Chondrocyte (in vitro differentiated cells): Measurements from ENCODE around the gene STEEP1. TPM values are rescaled to one million over a fixed set of nuclear protein-coding genes. Genes with fewer than 3 reads are reported as not detected.

Experiments
- DNase-seq: peaks from one replicate; pipeline ENCODE4 v3.0.0; 2021; ENCODE audit warnings: mixed read lengths, low spot score
- H3K27ac Mint-ChIP-seq: one replicate; pipeline ENCODE4 v1.8.0; 2021; ENCODE audit warnings: mild to moderate bottlenecking, moderate library complexity, mixed read lengths; ENCODE audit not compliant: unreplicated experiment
- H3K27me3 Mint-ChIP-seq: 2 replicates; pipeline ENCODE4 v1.8.0; 2021; ENCODE audit warnings: low read depth, mixed read lengths
- H3K36me3 Mint-ChIP-seq: 2 replicates; pipeline ENCODE4 v1.8.0; 2021; ENCODE audit warnings: low read depth, mixed read lengths
- H3K4me1 Mint-ChIP-seq: 2 replicates; pipeline ENCODE4 v1.8.0; 2021; ENCODE audit warnings: low read depth, mild to moderate bottlenecking, mixed read lengths
- H3K4me3 Mint-ChIP-seq: one replicate; pipeline ENCODE4 v1.8.0; 2021; ENCODE audit warnings: mild to moderate bottlenecking, moderate library complexity, mixed read lengths; ENCODE audit not compliant: unreplicated experiment
- H3K9me3 Mint-ChIP-seq: 2 replicates; pipeline ENCODE4 v1.8.0; 2021; ENCODE audit warnings: low read depth, mixed read lengths
- CTCF ChIP-seq: fragments of 200-600 bp; sonication (generic); IDR thresholded peaks from 2 replicates; pipeline ENCODE4 v1.5.0; 2021; ENCODE audit warnings: antibody characterized with exemption, mild to moderate bottlenecking, moderate library complexity
- total RNA-seq: library from RNA; stranded (reverse); gene quantifications from 3 replicates; pipeline ENCODE4 v1.2.1, GENCODE V29; 2021

STEEP1 gene
- total RNA-seq, 1 donor from 2014 or later, result 19.2 TPM

- DNase-seq, result no peak
- Mint-ChIP-seq H3K4me1 (no peaks in the 10 kb centered on the region), H3K4me3 (no peak overlapping the region), H3K27ac (no peak overlapping the region), H3K9me3 (no peaks in the 10 kb centered on the region), H3K27me3 (no peaks in the 10 kb centered on the region), H3K36me3 (no peaks in the 10 kb centered on the region)
- TF ChIP-seq CTCF, result no peak
Observed at GRCh38 chrX:119523664-119524184, 41.5 kb downstream of the STEEP1 start.

GRCh38 chrX:119521246-119521645, 44.0 kb downstream of the STEEP1 start:
- no peak for TF ChIP-seq CTCF
- H3K27ac Mint-ChIP-seq, result no peak overlapping the region
- H3K4me1 Mint-ChIP-seq, result peaks cover 3% of the 10 kb centered on the region
- H3K4me3 Mint-ChIP-seq, result no peak overlapping the region
- no peaks in the 10 kb centered on the region for H3K9me3 Mint-ChIP-seq
- no peaks in the 10 kb centered on the region for H3K36me3 Mint-ChIP-seq
- no peak for DNase-seq
- no peaks in the 10 kb centered on the region for H3K27me3 Mint-ChIP-seq

GRCh38 chrX:119518371-119518770, 46.8 kb downstream of the STEEP1 start:
- Mint-ChIP-seq H3K27me3 (no peaks in the 10 kb centered on the region), H3K27ac (no peak overlapping the region), H3K4me1 (peaks cover 3% of the 10 kb centered on the region), H3K9me3 (no peaks in the 10 kb centered on the region), H3K4me3 (no peak overlapping the region), H3K36me3 (no peaks in the 10 kb centered on the region)
- no peak for TF ChIP-seq CTCF
- no peak for DNase-seq

- Mint-ChIP-seq H3K27me3 (no peaks in the 10 kb centered on the region), H3K9me3 (no peaks in the 10 kb centered on the region), H3K4me1 (peaks cover 7% of the 10 kb centered on the region), H3K27ac (no peak overlapping the region), H3K36me3 (no peaks in the 10 kb centered on the region), H3K4me3 (no peak overlapping the region)
- no peak for DNase-seq
- TF ChIP-seq CTCF, result peak; percentile 81
Observed at GRCh38 chrX:119516157-119516702, 49.0 kb downstream of the STEEP1 start.

GRCh38 chrX:119512146-119512800, 52.9 kb downstream of the STEEP1 start:
- H3K4me3 Mint-ChIP-seq, result no peak overlapping the region
- TF ChIP-seq CTCF, result peak; percentile 81
- no peak overlapping the region for H3K27ac Mint-ChIP-seq
- H3K27me3 Mint-ChIP-seq, result no peaks in the 10 kb centered on the region
- H3K9me3 Mint-ChIP-seq, result no peaks in the 10 kb centered on the region
- H3K4me1 Mint-ChIP-seq, result peaks cover 15% of the 10 kb centered on the region
- H3K36me3 Mint-ChIP-seq, result no peaks in the 10 kb centered on the region
- no peak for DNase-seq
